OCI-LY1 (cell line): ENCODE measurements around the gene GRIN2A.

Experiments used
- H2AFZ ChIP-seq: fragments of 200-600 bp; sonication (generic), shearing (Covaris generic); 2 replicates; pipeline ENCODE4 v1.6.0; 2014; ENCODE audit warnings: antibody characterized with exemption, mild to moderate bottlenecking, low read length
- H3F3A ChIP-seq: fragments of 200-600 bp; sonication (generic), shearing (Covaris generic); 2 replicates; pipeline ENCODE4 v1.6.0; 2014; ENCODE audit warnings: mild to moderate bottlenecking, antibody characterized with exemption, low read length, moderate library complexity; ENCODE audit not compliant: insufficient read depth
- H3K27ac ChIP-seq: fragments of 200-600 bp; sonication (generic); 2 replicates; pipeline ENCODE4 v1.5.1; 2014; ENCODE audit warnings: low read length, mixed run types, mild to moderate bottlenecking, low read depth; ENCODE audit not compliant: poor library complexity, severe bottlenecking
- H3K27me3 ChIP-seq: fragments of 200-600 bp; sonication (generic); 2 replicates; pipeline ENCODE4 v1.6.0; 2014; ENCODE audit warnings: antibody characterized with exemption, mild to moderate bottlenecking, low read length, moderate library complexity; ENCODE audit not compliant: insufficient read depth
- H3K36me3 ChIP-seq: fragments of 200-600 bp; sonication (generic); 2 replicates; pipeline ENCODE4 v1.6.1; 2014; ENCODE audit warnings: mild to moderate bottlenecking, antibody characterized with exemption, low read length, moderate library complexity, mixed read lengths; ENCODE audit not compliant: insufficient read depth
- H3K4me1 ChIP-seq: fragments of 200-600 bp; sonication (generic); 2 replicates; pipeline ENCODE4 v1.5.1; 2014; ENCODE audit warnings: mild to moderate bottlenecking, low read length, moderate library complexity; ENCODE audit not compliant: insufficient read depth, severe bottlenecking
- H3K4me2 ChIP-seq: fragments of 200-600 bp; sonication (generic), shearing (Covaris generic); 2 replicates; pipeline ENCODE4 v1.6.1; 2014; ENCODE audit warnings: low read length
- H3K4me3 ChIP-seq: fragments of 200-600 bp; sonication (generic); 2 replicates; pipeline ENCODE4 v1.5.1; 2014; ENCODE audit warnings: low read length, low read depth, mild to moderate bottlenecking, mixed read lengths; ENCODE audit not compliant: poor library complexity, severe bottlenecking
- H3K79me2 ChIP-seq: fragments of 200-600 bp; shearing (Covaris generic); 2 replicates; pipeline ENCODE4 v1.6.1; 2016; ENCODE audit warnings: mixed run types, low read length, mixed read lengths; ENCODE audit not compliant: insufficient read depth
- H3K9ac ChIP-seq: fragments of 200-600 bp; sonication (generic), shearing (Covaris generic); 2 replicates; pipeline ENCODE4 v1.6.1; 2014; ENCODE audit warnings: mild to moderate bottlenecking, low read length, mixed read lengths
- H3K9me2 ChIP-seq: fragments of 200-600 bp; sonication (generic), shearing (Covaris generic); 2 replicates; pipeline ENCODE4 v1.6.1; 2014; ENCODE audit warnings: low read depth, mild to moderate bottlenecking, low read length, mixed read lengths
- H3K9me3 ChIP-seq: fragments of 200-600 bp; shearing (Covaris generic); 2 replicates; pipeline ENCODE4 v1.6.1; 2014; ENCODE audit warnings: low read length, mixed read lengths
- H4K20me1 ChIP-seq: fragments of 200-600 bp; sonication (generic), shearing (Covaris generic); 2 replicates; pipeline ENCODE4 v1.6.0; 2016; ENCODE audit warnings: mild to moderate bottlenecking, low read length; ENCODE audit not compliant: insufficient read depth
- CTCF ChIP-seq: fragments of 200-600 bp; sonication (generic), shearing (Covaris generic); IDR thresholded peaks from 2 replicates; pipeline ENCODE4 v1.5.1; 2017; ENCODE audit warnings: mild to moderate bottlenecking, antibody characterized with exemption, low read length, moderate library complexity, mixed read lengths
- EZH2 ChIP-seq: fragments of 200-600 bp; sonication (generic), shearing (Covaris generic); IDR thresholded peaks from 2 replicates; pipeline ENCODE4 v1.8.0; 2017; ENCODE audit warnings: borderline replicate concordance, mixed run types, mild to moderate bottlenecking, antibody characterized with exemption, low read length, moderate library complexity, mixed read lengths

Gene GRIN2A

GRCh38 chr16:10027553-10027952 is 154.7 kb downstream of the GRIN2A start:
- Histone ChIP-seq H3K4me1 (no peaks in the 10 kb centered on the region), H3K4me3 (no peak overlapping the region), H3K9ac (no peak overlapping the region), H3K79me2 (no peaks in the 10 kb centered on the region), H3K27me3 (no peaks in the 10 kb centered on the region), H3F3A (no peaks in the 10 kb centered on the region), H3K27ac (no peak overlapping the region), H3K36me3 (no peaks in the 10 kb centered on the region), H3K9me3 (no peaks in the 10 kb centered on the region), H4K20me1 (no peaks in the 10 kb centered on the region), H3K9me2 (no peaks in the 10 kb centered on the region), H2AFZ (no peak overlapping the region), H3K4me2 (no peak overlapping the region)
- TF ChIP-seq CTCF (no peak), EZH2 (no peak)

GRCh38 chr16:10026593-10026992 is 155.6 kb downstream of the GRIN2A start:
- Histone ChIP-seq H3K27ac (no peak overlapping the region), H3K27me3 (no peaks in the 10 kb centered on the region), H3K36me3 (no peaks in the 10 kb centered on the region), H3K79me2 (no peaks in the 10 kb centered on the region), H3K4me2 (no peak overlapping the region), H3K9me3 (no peaks in the 10 kb centered on the region), H3K9ac (no peak overlapping the region), H3K9me2 (no peaks in the 10 kb centered on the region), H2AFZ (no peak overlapping the region), H3K4me3 (no peak overlapping the region), H4K20me1 (no peaks in the 10 kb centered on the region), H3F3A (no peaks in the 10 kb centered on the region), H3K4me1 (no peaks in the 10 kb centered on the region)
- TF ChIP-seq EZH2, result no peak
- TF ChIP-seq CTCF, result no peak

- no peak for TF ChIP-seq CTCF
- no peak for TF ChIP-seq EZH2
- H3F3A ChIP-seq, result no peaks in the 10 kb centered on the region
- H4K20me1 ChIP-seq, result no peaks in the 10 kb centered on the region
- H3K4me3 ChIP-seq, result no peak overlapping the region
- no peaks in the 10 kb centered on the region for H3K79me2 ChIP-seq
- no peaks in the 10 kb centered on the region for H3K9me2 ChIP-seq
- H3K36me3 ChIP-seq, result no peaks in the 10 kb centered on the region
- no peak overlapping the region for H3K4me2 ChIP-seq
- H2AFZ ChIP-seq, result no peak overlapping the region
- H3K9me3 ChIP-seq, result no peaks in the 10 kb centered on the region
- H3K4me1 ChIP-seq, result no peaks in the 10 kb centered on the region
- H3K9ac ChIP-seq, result no peak overlapping the region
- no peaks in the 10 kb centered on the region for H3K27me3 ChIP-seq
- no peak overlapping the region for H3K27ac ChIP-seq
Measured at GRCh38 chr16:10022098-10022497, 160.1 kb downstream of the GRIN2A start.
